ENCODE results near the gene AADAT.

DNA sequence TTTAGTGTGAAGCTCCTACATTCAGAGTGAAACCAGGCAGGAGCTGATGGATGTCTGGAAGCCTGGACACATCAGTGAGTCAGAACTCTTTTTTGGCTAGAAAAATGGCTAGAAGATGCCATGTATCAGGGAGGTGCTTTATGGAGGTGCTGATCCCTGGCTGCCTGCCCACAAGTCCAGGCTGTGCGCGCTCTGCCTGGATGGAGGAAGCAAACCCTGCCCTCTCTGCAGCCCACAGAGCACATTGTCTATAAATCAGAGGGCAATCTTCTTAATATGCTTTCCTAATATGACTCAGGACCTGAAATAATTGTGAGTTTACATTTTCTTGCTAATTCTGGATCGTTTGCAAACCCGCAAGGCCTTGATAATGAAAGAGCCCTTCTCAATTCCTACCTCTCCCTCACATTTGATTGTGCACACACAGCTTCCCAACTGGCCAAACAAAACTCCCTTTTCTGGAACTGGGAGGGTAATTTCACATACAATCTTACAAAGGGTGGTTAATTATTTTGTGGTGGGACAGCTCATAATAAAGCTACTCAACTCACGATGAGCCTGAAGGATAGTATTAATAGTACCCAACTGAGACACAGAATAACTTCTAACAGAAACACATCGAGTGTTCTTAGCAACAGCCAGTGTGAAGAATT is 75.3 kb downstream of the AADAT start:
- no peak for TF ChIP-seq POLR2A (IDR thresholded peaks at IDR 0.05; ENCODE audit: low read depth)
- TF ChIP-seq, protein P1, sequence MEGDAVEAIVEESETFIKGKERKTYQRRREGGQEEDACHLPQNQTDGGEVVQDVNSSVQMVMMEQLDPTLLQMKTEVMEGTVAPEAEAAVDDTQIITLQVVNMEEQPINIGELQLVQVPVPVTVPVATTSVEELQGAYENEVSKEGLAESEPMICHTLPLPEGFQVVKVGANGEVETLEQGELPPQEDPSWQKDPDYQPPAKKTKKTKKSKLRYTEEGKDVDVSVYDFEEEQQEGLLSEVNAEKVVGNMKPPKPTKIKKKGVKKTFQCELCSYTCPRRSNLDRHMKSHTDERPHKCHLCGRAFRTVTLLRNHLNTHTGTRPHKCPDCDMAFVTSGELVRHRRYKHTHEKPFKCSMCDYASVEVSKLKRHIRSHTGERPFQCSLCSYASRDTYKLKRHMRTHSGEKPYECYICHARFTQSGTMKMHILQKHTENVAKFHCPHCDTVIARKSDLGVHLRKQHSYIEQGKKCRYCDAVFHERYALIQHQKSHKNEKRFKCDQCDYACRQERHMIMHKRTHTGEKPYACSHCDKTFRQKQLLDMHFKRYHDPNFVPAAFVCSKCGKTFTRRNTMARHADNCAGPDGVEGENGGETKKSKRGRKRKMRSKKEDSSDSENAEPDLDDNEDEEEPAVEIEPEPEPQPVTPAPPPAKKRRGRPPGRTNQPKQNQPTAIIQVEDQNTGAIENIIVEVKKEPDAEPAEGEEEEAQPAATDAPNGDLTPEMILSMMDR (IDR thresholded peaks at IDR 0.05): no peak
- no peak for TF ChIP-seq POLR2AphosphoS5 (IDR thresholded peaks at IDR 0.05)
- no peak for TF ChIP-seq EP300 (IDR thresholded peaks at IDR 0.05)
